Measurements from ENCODE around the gene PCDH15. TPM values are rescaled to one million over a fixed set of nuclear protein-coding genes. Genes with fewer than 3 reads are reported as not detected.

PCDH15 gene
- total and polyA plus RNA-seq, 2 of the 8 experiments (the other 6 are each of a cell fraction or from before 2014, with no cell fraction given), result 0.11 TPM; not detected in 1

- TF ChIP-seq, protein P1, sequence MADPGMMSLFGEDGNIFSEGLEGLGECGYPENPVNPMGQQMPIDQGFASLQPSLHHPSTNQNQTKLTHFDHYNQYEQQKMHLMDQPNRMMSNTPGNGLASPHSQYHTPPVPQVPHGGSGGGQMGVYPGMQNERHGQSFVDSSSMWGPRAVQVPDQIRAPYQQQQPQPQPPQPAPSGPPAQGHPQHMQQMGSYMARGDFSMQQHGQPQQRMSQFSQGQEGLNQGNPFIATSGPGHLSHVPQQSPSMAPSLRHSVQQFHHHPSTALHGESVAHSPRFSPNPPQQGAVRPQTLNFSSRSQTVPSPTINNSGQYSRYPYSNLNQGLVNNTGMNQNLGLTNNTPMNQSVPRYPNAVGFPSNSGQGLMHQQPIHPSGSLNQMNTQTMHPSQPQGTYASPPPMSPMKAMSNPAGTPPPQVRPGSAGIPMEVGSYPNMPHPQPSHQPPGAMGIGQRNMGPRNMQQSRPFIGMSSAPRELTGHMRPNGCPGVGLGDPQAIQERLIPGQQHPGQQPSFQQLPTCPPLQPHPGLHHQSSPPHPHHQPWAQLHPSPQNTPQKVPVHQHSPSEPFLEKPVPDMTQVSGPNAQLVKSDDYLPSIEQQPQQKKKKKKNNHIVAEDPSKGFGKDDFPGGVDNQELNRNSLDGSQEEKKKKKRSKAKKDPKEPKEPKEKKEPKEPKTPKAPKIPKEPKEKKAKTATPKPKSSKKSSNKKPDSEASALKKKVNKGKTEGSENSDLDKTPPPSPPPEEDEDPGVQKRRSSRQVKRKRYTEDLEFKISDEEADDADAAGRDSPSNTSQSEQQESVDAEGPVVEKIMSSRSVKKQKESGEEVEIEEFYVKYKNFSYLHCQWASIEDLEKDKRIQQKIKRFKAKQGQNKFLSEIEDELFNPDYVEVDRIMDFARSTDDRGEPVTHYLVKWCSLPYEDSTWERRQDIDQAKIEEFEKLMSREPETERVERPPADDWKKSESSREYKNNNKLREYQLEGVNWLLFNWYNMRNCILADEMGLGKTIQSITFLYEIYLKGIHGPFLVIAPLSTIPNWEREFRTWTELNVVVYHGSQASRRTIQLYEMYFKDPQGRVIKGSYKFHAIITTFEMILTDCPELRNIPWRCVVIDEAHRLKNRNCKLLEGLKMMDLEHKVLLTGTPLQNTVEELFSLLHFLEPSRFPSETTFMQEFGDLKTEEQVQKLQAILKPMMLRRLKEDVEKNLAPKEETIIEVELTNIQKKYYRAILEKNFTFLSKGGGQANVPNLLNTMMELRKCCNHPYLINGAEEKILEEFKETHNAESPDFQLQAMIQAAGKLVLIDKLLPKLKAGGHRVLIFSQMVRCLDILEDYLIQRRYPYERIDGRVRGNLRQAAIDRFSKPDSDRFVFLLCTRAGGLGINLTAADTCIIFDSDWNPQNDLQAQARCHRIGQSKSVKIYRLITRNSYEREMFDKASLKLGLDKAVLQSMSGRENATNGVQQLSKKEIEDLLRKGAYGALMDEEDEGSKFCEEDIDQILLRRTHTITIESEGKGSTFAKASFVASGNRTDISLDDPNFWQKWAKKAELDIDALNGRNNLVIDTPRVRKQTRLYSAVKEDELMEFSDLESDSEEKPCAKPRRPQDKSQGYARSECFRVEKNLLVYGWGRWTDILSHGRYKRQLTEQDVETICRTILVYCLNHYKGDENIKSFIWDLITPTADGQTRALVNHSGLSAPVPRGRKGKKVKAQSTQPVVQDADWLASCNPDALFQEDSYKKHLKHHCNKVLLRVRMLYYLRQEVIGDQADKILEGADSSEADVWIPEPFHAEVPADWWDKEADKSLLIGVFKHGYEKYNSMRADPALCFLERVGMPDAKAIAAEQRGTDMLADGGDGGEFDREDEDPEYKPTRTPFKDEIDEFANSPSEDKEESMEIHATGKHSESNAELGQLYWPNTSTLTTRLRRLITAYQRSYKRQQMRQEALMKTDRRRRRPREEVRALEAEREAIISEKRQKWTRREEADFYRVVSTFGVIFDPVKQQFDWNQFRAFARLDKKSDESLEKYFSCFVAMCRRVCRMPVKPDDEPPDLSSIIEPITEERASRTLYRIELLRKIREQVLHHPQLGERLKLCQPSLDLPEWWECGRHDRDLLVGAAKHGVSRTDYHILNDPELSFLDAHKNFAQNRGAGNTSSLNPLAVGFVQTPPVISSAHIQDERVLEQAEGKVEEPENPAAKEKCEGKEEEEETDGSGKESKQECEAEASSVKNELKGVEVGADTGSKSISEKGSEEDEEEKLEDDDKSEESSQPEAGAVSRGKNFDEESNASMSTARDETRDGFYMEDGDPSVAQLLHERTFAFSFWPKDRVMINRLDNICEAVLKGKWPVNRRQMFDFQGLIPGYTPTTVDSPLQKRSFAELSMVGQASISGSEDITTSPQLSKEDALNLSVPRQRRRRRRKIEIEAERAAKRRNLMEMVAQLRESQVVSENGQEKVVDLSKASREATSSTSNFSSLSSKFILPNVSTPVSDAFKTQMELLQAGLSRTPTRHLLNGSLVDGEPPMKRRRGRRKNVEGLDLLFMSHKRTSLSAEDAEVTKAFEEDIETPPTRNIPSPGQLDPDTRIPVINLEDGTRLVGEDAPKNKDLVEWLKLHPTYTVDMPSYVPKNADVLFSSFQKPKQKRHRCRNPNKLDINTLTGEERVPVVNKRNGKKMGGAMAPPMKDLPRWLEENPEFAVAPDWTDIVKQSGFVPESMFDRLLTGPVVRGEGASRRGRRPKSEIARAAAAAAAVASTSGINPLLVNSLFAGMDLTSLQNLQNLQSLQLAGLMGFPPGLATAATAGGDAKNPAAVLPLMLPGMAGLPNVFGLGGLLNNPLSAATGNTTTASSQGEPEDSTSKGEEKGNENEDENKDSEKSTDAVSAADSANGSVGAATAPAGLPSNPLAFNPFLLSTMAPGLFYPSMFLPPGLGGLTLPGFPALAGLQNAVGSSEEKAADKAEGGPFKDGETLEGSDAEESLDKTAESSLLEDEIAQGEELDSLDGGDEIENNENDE (IDR thresholded peaks at IDR 0.05; ENCODE audit: insufficient replicate concordance, low read length), result no peak
- TF ChIP-seq HDAC6 (IDR thresholded peaks at IDR 0.05; ENCODE audit: low read depth, low read length) (no peak), ASH2L (IDR thresholded peaks at IDR 0.05; ENCODE audit: low read length) (no peak), CBX5 (IDR thresholded peaks at IDR 0.05; ENCODE audit: low read depth, low read length) (no peak), EP300 (IDR thresholded peaks at IDR 0.05; ENCODE audit: borderline replicate concordance in 1 of 2, low read depth in 2 of 2, low read length in 2 of 2) (no peak), ATF2 (IDR thresholded peaks at IDR 0.05; ENCODE audit: low read length) (no peak)
These were observed 223.3 kb downstream of the PCDH15 start (continued) for GRCh38 chr10:54577682-54578081.
